Measurements from ENCODE around the gene CRYBA4. TPM values are rescaled to one million over a fixed set of nuclear protein-coding genes. Genes with fewer than 3 reads are reported as not detected.

Gene CRYBA4
- polyA plus RNA-seq, 1 of the 3 experiments (the other 2 are of a cell fraction): not detected

- TF ChIP-seq, protein P1, sequence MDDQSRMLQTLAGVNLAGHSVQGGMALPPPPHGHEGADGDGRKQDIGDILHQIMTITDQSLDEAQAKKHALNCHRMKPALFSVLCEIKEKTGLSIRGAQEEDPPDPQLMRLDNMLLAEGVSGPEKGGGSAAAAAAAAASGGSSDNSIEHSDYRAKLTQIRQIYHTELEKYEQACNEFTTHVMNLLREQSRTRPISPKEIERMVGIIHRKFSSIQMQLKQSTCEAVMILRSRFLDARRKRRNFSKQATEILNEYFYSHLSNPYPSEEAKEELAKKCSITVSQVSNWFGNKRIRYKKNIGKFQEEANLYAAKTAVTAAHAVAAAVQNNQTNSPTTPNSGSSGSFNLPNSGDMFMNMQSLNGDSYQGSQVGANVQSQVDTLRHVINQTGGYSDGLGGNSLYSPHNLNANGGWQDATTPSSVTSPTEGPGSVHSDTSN (IDR thresholded peaks at IDR 0.05): peak; percentile 97
- TF ChIP-seq EZH2phosphoT487 (IDR thresholded peaks at IDR 0.05; ENCODE audit: borderline replicate concordance, low read depth) (no peak), JUND (IDR thresholded peaks at IDR 0.05) (peak; percentile 76), TEAD4 (IDR thresholded peaks at IDR 0.05; ENCODE audit: borderline replicate concordance, insufficient read depth) (0 out of 2 replicates have a peak, but pooled peaks have one; percentile 13)
- TF ChIP-seq, protein P2, sequence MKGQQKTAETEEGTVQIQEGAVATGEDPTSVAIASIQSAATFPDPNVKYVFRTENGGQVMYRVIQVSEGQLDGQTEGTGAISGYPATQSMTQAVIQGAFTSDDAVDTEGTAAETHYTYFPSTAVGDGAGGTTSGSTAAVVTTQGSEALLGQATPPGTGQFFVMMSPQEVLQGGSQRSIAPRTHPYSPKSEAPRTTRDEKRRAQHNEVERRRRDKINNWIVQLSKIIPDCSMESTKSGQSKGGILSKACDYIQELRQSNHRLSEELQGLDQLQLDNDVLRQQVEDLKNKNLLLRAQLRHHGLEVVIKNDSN (IDR thresholded peaks at IDR 0.05; ENCODE audit: borderline replicate concordance, low read depth): peak; percentile 85
These were observed 37.1 kb downstream of the CRYBA4 start (continued) for GRCh38 chr22:26658671-26659478.

DNA sequence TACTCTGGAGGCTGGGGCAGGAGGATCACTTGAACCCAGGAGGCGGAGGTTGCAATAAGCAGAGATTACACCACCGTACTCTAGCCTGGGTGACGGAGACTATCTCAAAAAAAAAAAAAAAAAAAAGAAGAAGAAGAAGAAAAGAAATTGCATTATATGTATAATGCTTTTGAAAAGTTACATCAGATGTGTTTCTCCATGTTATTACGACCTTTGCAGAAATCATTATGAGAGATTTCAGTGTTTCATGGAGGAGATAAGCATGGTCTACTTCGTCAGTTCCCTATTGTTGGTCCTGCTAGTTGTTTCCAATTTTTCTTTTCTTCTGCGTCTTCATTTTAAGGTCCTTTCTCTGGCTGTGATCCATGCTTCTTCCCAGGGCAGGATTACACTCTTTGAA lies 38.6 kb downstream of the CRYBA4 start:
- no peaks in the 10 kb centered on the region for H3K9me3 ChIP-seq
- H3K9ac ChIP-seq: no peak overlapping the region
- H3K79me2 ChIP-seq (ENCODE audit: insufficient read depth): no peaks in the 10 kb centered on the region
- H3K27ac ChIP-seq (ENCODE audit: low read depth in 2 of 2, low read length in 1 of 2): no peak overlapping the region
- TF ChIP-seq RFX5 (IDR thresholded peaks at IDR 0.05; ENCODE audit: low read length) (no peak), RXRA (IDR thresholded peaks at IDR 0.05; ENCODE audit: borderline replicate concordance, low read depth) (no peak), POLR2AphosphoS5 (IDR thresholded peaks at IDR 0.05; ENCODE audit: low read depth, low read length) (no peak), USF2 (IDR thresholded peaks at IDR 0.05; ENCODE audit: borderline replicate concordance, low read depth, low read length) (no peak), MEF2A (IDR thresholded peaks at IDR 0.05; ENCODE audit: borderline replicate concordance, low read depth) (no peak), GABPA (IDR thresholded peaks at IDR 0.05; ENCODE audit: low read depth) (no peak), SIN3A (IDR thresholded peaks at IDR 0.05; ENCODE audit: borderline replicate concordance, low read depth, low read length) (no peak)
- TF ChIP-seq, protein P1 (IDR thresholded peaks at IDR 0.05): no peak
- no peak overlapping the region for H3K4me2 ChIP-seq
- no peaks in the 10 kb centered on the region for H4K20me1 ChIP-seq (ENCODE audit: insufficient read depth)
- H2AFZ ChIP-seq (ENCODE audit: low read depth): no peak overlapping the region
- H3K9me2 ChIP-seq: no peaks in the 10 kb centered on the region
- WGBS (ENCODE audit: low lambda C conversion rate): 93% methylated on average over 6 of the region's 6 CpGs
- POLR2A ChIA-PET: no interaction called here
- no peaks in the 10 kb centered on the region for H3K36me3 ChIP-seq (replicated peaks in 1 of 2; ENCODE audit: control insufficient read depth in 1 of 2, insufficient read depth in 2 of 2, low read length in 1 of 2)
- peaks cover 6 to 7% of the 10 kb centered on the region in 2 experiments; a peak in 2 of 4 replicates for H3K4me1 ChIP-seq (ENCODE audit: control insufficient read depth in 1 of 2, insufficient read depth in 2 of 2, low read depth in 1 of 2, low read length in 1 of 2)
- DNase-seq: no peak
- H3K27me3 ChIP-seq (ENCODE audit: insufficient read depth): no peaks in the 10 kb centered on the region
- CTCF ChIA-PET: interaction anchor here (2.2 kb wide), 1 partner anchor 9 kb away, joined by 6 read pairs; no protein-coding TSS in a partner anchor
- H3F3A ChIP-seq (replicated peaks; ENCODE audit: insufficient read depth): peaks cover 6% of the 10 kb centered on the region
- H3K4me3 ChIP-seq (ENCODE audit: low read depth in 2 of 2, low read length in 1 of 2): no peak overlapping the region
